ENCODE measurements around the gene ATG4B. TPM values are rescaled to one million over a fixed set of nuclear protein-coding genes. Genes with fewer than 3 reads are reported as not detected.

Gene ATG4B
- total RNA-seq, 6 experiments from 2014 or later: 20.6 to 49.8 (median 39.3) TPM

DNA sequence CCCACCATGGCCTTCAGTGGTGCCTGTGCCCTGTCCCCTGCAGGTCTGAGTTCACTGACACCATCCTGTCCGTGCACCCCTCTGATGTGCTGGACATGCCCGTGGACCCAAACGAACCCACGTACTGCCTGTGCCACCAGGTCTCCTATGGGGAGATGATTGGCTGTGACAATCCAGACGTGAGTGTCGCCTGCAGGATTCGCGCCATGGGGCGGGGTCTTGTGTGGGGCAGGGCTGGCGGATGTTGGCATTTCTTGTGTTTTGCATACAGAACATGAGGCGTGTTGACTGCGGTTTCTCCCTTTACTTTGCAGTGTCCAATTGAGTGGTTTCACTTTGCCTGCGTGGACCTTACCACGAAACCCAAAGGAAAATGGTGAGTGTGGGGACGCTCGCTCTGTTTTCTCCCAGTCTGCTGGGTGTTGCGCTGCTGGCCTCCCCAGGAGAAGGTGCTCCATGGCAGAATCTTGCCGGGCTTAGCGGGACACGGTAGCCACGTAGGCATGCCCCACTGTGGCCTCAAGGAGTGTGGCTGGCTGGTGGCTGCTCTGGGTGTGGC, 85.5 kb downstream of the ATG4B start:
- WGBS (ENCODE audit: insufficient coverage, low coverage, low lambda C conversion rate, missing lambda C conversion rate): 96% methylated on average over 9 of the region's 21 CpGs
- no peak for TF ChIP-seq POLR2A (IDR thresholded peaks at IDR 0.05)
- TF ChIP-seq, protein P1, sequence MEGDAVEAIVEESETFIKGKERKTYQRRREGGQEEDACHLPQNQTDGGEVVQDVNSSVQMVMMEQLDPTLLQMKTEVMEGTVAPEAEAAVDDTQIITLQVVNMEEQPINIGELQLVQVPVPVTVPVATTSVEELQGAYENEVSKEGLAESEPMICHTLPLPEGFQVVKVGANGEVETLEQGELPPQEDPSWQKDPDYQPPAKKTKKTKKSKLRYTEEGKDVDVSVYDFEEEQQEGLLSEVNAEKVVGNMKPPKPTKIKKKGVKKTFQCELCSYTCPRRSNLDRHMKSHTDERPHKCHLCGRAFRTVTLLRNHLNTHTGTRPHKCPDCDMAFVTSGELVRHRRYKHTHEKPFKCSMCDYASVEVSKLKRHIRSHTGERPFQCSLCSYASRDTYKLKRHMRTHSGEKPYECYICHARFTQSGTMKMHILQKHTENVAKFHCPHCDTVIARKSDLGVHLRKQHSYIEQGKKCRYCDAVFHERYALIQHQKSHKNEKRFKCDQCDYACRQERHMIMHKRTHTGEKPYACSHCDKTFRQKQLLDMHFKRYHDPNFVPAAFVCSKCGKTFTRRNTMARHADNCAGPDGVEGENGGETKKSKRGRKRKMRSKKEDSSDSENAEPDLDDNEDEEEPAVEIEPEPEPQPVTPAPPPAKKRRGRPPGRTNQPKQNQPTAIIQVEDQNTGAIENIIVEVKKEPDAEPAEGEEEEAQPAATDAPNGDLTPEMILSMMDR (IDR thresholded peaks at IDR 0.05): no peak
- Histone ChIP-seq H3K4me1 (no peaks in the 10 kb centered on the region), H3K4me3 (no peak overlapping the region), H3K9me3 (peaks cover 0 to 3% (median 0%) of the 10 kb centered on the region in 4 donors), H3K27ac (no peak overlapping the region), H3K27me3 (no peaks in the 10 kb centered on the region), H3K36me3 (peaks cover 0 to 26% (median 5%) of the 10 kb centered on the region in 4 donors)
- no peak for DNase-seq
- ATAC-seq: no peak
- intact Hi-C loops (cut with DNase I): loop anchor here in 1 of 2 donors (10.0 kb wide), 1 partner anchor 142 kb away; the partner anchor contains the start of gene RTP5

Other genes starting within 250 kb of the ATG4B start
- 10 to 100 TPM; 51.0 to 99.1 (median 63.5) TPM for gene STK25, start 129.1 kb upstream of the ATG4B start, total RNA-seq
- gene BOK, start 78.9 kb upstream of the ATG4B start, total RNA-seq: 100 to 1,000 TPM in 3 of 6 experiments, 10 to 100 TPM in 3; 50.1 to 119 (median 90.5) TPM
- gene THAP4, start 535 bp upstream of the ATG4B start, total RNA-seq: 10 to 100 TPM; 22.1 to 39.2 (median 25.0) TPM
- 10 to 100 TPM in 5 of 6 experiments, 1 to 10 TPM in 1; 9.9 to 21.5 (median 10.4) TPM for gene DTYMK, start 49.1 kb downstream of the ATG4B start, total RNA-seq
- gene ING5, start 64.3 kb downstream of the ATG4B start, total RNA-seq: 10 to 100 TPM in 5 of 6 experiments, 1 to 10 TPM in 1; 8.2 to 20.3 (median 13.0) TPM
- gene D2HGDH, start 96.9 kb downstream of the ATG4B start, total RNA-seq: 10 to 100 TPM; 18.9 to 38.6 (median 25.9) TPM
- gene GAL3ST2, start 139.1 kb downstream of the ATG4B start, total RNA-seq: under 1 TPM in 3 of 6 experiments, not detected in 3; 0.53 to 0.83 (median 0.70) TPM
- gene NEU4, start 171.5 kb downstream of the ATG4B start, total RNA-seq: 10 to 100 TPM; 16.8 to 87.1 (median 76.2) TPM
- gene PDCD1, start 221.2 kb downstream of the ATG4B start, total RNA-seq: under 1 TPM in 3 of 6 experiments, not detected in 3; 0.19 to 0.61 (median 0.20) TPM
- not detected for gene RTP5, start 232.0 kb downstream of the ATG4B start, total RNA-seq

All from right lobe of liver (tissue), 6 donors.